RKO (cell line): ENCODE data around the gene TOX3.

Source experiments
- DNase-seq: peaks from one replicate; pipeline ENCODE4 v3.0.0-alpha.2; 2016; ENCODE audit warnings: low spot score

TOX3 gene

GRCh38 chr16:52547004-52547833 is at the start of gene TOX3:
Gene TOX3 (minus strand): TSS chr16:52547143. CDS start chr16:52546723, 420 bp downstream.
- DNase-seq: no peak

GRCh38 chr16:52592778-52593177 is 45.8 kb upstream of the TOX3 start:
- no peak for DNase-seq

- DNase-seq: no peak
Observed at GRCh38 chr16:52591934-52592592, 45.1 kb upstream of the TOX3 start.

GRCh38 chr16:52591471-52591870 is 44.5 kb upstream of the TOX3 start:
- no peak for DNase-seq

GRCh38 chr16:52586159-52586558 is 39.2 kb upstream of the TOX3 start:
- DNase-seq: no peak

GRCh38 chr16:52584354-52585320 is 37.7 kb upstream of the TOX3 start:
- no peak for DNase-seq

GRCh38 chr16:52581530-52581929 is 34.6 kb upstream of the TOX3 start:
- DNase-seq: peak; percentile 20

GRCh38 chr16:52580488-52580887 is 33.5 kb upstream of the TOX3 start:
- DNase-seq: no peak

- DNase-seq: no peak
Observed at GRCh38 chr16:52578829-52579498, 32.0 kb upstream of the TOX3 start.

GRCh38 chr16:52578007-52578828 is 31.3 kb upstream of the TOX3 start:
- DNase-seq: no peak

GRCh38 chr16:52577130-52577706 is 30.3 kb upstream of the TOX3 start:
- DNase-seq: no peak

- DNase-seq: no peak
Observed at GRCh38 chr16:52573365-52574299, 26.7 kb upstream of the TOX3 start.

GRCh38 chr16:52572656-52573055 is 25.7 kb upstream of the TOX3 start:
- no peak for DNase-seq

GRCh38 chr16:52570495-52571091 is 23.6 kb upstream of the TOX3 start:
- DNase-seq: no peak

- no peak for DNase-seq
Observed at GRCh38 chr16:52569701-52570100, 22.8 kb upstream of the TOX3 start.

GRCh38 chr16:52568983-52569690 is 22.2 kb upstream of the TOX3 start:
- DNase-seq: no peak

- DNase-seq: no peak
Observed at GRCh38 chr16:52568495-52568894, 21.6 kb upstream of the TOX3 start.

GRCh38 chr16:52567193-52567592 is 20.2 kb upstream of the TOX3 start:
- no peak for DNase-seq
